NOMO-1 (cell line): ENCODE results near the gene UGT1A6.
A peak's percentile ranks its signal among the peaks of the same experiment; 100 is the strongest.
"Not testable (repeated sequence)": the region's sequence is repeated elsewhere in the genome, so short reads cannot be mapped to it uniquely, and the experiment has no call there.

Experiments used
- DNase-seq, 2 experiments: peaks; one replicate each; lab custom pipeline; 2025; ENCODE audit not compliant: unreplicated experiment in 2 of 2; lab: John Stamatoyannopoulos, UW

UGT1A6 gene

GRCh38 chr2:233692648-233693047, at the start of gene UGT1A6:
TSS of gene UGT1A6 (plus strand) at chr2:233692890. CDS start at chr2:233693005, 115 bp downstream.
- no peak for DNase-seq

- no peak for DNase-seq
These were observed 49.6 kb upstream of the UGT1A6 start for GRCh38 chr2:233643128-233643527.

DNA sequence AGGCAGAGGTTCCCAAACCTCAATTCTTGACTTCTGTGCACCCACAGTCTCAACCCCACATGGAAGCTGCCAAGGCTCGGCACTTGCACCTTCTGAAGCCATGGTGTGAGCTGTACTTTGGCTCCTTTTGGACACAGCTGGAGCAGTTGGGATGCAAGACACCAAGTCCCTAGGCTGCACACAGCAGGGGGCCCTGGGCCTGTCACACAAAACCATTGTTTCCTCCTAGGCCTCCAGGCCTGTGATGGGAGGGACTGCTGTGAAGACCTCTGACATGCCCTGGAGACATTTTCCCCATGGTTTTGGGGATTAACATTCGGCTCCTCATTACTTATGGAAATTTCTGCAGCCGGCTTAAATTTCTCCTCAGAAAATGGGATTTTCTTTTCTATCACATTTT, 46.7 kb upstream of the UGT1A6 start:
- DNase-seq: not testable (repeated sequence)

GRCh38 chr2:233650981-233651380, 41.7 kb upstream of the UGT1A6 start:
- no peak for DNase-seq

- DNase-seq: no peak
These were observed 41.3 kb upstream of the UGT1A6 start for GRCh38 chr2:233651430-233651829.

DNA sequence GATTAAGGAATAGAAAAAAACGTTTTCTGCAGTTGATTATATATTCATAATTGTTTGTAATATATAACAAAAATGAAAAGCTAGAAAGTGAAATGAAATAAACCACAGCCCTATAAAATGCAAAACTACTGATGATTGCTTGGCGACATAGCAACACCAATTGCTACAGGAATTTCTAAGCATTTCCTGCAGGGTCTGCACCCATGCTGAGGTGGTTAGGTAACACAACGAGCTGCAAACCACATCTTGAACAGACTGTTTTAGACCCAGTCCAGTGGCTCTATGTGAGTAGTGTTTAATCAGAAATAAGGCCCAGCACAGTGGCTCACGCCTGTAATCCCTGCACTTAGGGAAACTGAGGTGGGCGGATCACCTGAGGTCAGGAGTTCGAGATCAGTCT, 38.2 kb upstream of the UGT1A6 start:
- DNase-seq: no peak

- DNase-seq: no peak
These were observed 37.6 kb upstream of the UGT1A6 start for GRCh38 chr2:233655043-233655442.

DNA sequence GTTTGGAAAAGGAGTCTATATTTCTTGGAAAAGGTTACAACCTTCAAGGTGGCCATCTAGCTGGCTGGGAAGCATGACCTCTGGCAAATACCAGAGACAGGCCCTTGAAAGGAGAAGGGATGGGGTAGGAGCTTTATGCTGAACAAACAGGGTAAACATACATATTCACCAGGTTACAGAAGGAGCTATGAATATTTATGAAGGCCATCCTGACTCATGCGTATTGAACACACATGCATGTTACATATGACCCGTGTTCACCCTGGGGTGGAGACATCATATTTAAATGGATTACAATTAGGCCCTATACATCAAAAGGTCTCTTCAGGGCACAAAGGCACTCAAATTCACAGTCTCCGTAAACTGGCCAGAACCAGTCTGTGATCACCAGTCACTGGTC, 36.7 kb upstream of the UGT1A6 start:
- DNase-seq: not testable (repeated sequence)

GRCh38 chr2:233656443-233656842, 36.2 kb upstream of the UGT1A6 start:
- no peak for DNase-seq

DNA sequence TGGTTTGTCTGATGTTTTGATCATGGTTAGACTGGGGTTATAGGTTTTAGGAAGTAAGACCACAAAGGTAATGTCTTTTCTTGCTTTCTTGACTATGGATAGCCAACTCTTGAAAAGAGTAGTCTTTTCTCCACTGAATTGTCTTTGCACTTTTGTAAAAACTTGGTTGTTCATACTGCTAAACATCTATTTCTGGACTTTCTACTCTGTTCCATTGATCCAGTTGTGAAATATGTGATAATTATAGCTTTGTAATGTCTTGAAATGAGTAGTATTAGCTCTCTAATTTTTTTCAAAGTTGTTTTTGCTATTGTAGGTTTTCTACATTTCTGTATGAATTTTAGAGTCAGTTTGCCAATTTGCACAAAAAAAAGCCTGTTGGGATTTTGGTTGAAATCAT, 34.1 kb upstream of the UGT1A6 start:
- DNase-seq: no peak

DNA sequence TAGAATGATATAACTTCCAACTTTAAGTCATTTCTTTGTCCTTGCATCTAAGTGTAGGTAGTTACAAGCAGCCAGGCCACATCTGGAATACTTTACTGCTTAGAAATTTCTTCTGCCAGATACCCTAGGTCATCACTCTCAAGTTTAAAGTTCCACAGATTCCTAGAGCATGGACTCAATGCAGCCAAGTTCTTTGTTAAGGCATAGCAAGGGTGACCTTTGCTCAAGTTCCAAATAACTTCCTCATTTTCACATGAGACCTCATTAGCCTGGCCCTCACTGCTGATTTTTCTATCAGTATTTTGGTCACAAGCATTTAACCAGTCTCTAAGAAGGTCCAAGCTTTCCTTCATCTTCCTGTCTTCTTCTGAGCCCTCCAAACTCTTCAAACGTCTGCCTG, 28.8 kb upstream of the UGT1A6 start:
- DNase-seq: no peak

DNA sequence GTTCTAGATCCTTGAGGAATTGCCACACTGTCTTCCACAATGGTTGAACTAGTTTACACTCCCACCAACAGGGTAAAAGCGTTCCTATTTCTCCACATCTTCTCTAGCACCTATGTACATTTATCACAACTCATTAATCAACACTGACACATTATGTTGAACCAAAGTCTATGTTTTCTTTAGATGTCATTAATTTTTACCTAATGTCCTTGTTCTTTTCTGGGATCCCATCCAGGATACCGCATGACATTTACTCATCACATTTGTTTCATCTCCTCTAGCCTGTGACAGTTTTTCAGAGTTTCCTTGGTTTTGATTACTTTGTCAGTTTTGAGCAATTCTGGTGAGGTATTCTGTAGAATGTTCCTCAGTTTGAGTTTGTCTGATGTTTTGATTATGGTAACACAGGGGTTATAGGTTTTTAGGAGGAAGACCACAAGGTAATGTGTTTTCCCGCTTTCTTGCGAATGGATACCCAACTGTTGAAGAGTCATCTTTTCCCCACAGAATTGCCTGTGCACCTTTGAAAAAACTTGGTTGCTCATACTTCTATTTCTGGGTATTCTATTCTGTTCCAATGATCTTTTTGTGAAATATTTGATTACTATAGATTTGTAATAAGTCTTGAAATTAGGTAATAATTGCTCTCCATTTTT, 24.0 kb upstream of the UGT1A6 start:
- DNase-seq: no peak

- DNase-seq: no peak
These were observed 21.2 kb upstream of the UGT1A6 start, which contains the start of gene UGT1A9 for GRCh38 chr2:233671290-233672161. TSS of gene UGT1A9 (plus strand) at chr2:233671898. CDS start at chr2:233671935, 37 bp downstream.

DNA sequence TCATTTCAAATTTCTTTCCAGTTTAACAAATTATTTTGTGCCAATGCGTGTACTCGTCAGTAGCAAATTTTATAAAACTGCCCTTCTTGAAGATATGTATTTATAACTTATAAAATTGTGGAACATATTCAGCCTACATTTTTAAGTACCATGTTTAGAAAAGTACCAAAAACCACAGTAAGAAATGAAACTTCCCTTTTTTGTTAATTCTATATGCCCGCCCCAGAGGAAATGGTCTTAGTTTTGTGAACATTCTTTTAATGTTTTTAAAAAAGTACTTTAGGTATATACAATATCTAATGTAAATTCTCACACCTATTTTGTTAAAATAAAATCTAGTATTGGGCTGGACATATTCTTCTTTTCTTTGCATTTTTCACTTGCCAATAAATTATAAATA, 19.8 kb upstream of the UGT1A6 start:
- DNase-seq: peak; percentile 1 to 14

DNA sequence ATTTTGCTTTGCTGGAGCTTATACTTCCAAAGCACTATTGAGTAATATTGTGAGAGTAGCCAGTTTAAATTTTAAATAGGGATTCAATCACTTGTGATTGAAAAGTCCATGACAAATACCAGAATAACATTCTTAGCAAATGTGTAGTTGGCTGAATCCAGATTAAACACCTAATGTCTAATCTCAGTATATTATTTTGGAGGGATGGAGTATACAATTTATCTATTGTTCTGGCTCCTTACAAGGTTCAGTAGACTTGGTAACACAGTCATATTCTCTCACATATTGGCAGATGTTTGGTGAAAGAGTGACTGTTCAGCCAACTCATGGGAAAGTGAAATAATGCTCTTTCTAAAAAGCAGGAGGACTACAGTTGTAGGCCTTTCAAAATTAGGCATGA, 18.8 kb upstream of the UGT1A6 start:
- DNase-seq: no peak

- DNase-seq: no peak
These were observed 18.4 kb upstream of the UGT1A6 start for GRCh38 chr2:233674314-233674713.

- DNase-seq: no peak
These were observed 17.7 kb upstream of the UGT1A6 start for GRCh38 chr2:233674995-233675394.

DNA sequence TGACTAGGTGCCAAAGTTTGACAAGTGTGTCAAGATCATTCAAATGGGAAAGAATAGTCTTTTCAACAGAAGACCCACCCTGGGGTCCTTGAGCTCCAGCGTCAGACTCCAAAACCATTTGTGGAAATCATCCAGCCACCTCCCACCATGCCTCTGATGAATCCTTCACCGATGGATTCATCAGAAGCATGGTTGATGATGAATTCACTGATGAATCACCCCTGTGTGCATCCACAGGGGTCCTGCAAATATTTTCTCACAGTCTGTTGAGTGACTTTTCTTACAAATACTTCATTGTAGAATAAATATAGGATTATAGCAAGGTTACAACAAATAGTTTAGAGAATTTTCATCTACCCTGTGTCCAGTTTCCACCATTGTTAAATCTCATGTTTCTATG, 16.6 kb upstream of the UGT1A6 start:
- no peak for DNase-seq

- no peak for DNase-seq
These were observed 13.5 kb upstream of the UGT1A6 start for GRCh38 chr2:233679196-233679595.

GRCh38 chr2:233680361-233681045, 12.2 kb upstream of the UGT1A6 start:
- no peak for DNase-seq

DNA sequence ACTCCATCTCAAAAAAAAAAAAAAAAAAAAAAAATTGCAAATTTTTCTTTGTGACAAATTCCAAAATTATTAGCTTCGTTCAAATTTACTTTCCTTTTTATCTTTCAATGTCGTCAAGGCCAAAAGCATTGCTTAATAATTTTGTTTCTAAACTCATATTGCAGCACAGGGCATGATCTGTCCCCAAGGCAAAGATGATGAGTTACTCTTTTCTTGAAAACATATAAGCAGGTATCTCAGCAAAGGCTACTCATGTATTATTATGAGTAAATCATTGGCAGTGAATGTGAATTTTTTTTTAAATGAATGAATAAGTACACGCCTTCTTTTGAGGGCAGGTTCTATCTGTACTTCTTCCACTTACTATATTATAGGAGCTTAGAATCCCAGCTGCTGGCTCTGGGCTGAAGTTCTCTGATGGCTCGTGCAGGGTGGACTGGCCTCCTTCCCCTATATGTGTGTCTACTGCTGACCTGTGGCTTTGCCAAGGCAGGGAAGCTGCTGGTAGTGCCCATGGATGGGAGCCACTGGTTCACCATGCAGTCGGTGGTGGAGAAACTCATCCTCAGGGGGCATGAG, 11.1 kb upstream of the UGT1A6 start, which contains the start of gene UGT1A7:
TSS of gene UGT1A7 (plus strand) at position 381 of the 579 bp plus-strand sequence. CDS start at position 418, 37 bp downstream.
- DNase-seq: no peak
